H1 (cell line): ENCODE measurements around the gene GRSF1. TPM values are rescaled to one million over a fixed set of nuclear protein-coding genes. Genes with fewer than 3 reads are reported as not detected.
A peak's percentile ranks its signal among the peaks of the same experiment; 100 is the strongest.

Experiments
- CTCF ChIA-PET: fragments of 300-600 bp; sonication (Branson Sonifier 250); formaldehyde crosslinking; loops from one replicate; lab custom pipeline; 2021; ENCODE audit not compliant: partially characterized antibody; lab: Charles Lee
- POLR2A ChIA-PET: fragments of 300-600 bp; sonication (Branson Sonifier 250); formaldehyde crosslinking; loops from one replicate; lab custom pipeline; 2021; ENCODE audit warnings: inconsistent platforms; ENCODE audit not compliant: partially characterized antibody; lab: Charles Lee
- DNase-seq, 2 experiments: peaks; one replicate each; pipeline versions ENCODE4 v3.0.0 to v3.0.0-alpha.2; 2010 to 2022; ENCODE audit warnings: low spot score in 2 of 2, low read depth in 1 of 2, mixed read lengths in 1 of 2
- FAIRE-seq: peaks from 2 replicates; lab custom pipeline; 2011; peaks lifted over from hg19 to GRCh38; lab: Jason Lieb, UNC
- H2AFZ ChIP-seq: 2 replicates; pipeline ENCODE4 v1.8.1; 2012; ENCODE audit warnings: low read length, inconsistent platforms
- H2AK5ac ChIP-seq: 2 replicates; pipeline ENCODE4 v1.6.1; 2013; ENCODE audit warnings: low read depth, low read length
- H2BK120ac ChIP-seq: replicated peaks from 2 replicates; pipeline ENCODE3; 2013; ENCODE audit warnings: low read depth, low read length, inconsistent platforms
- H2BK12ac ChIP-seq: 2 replicates; pipeline ENCODE4 v1.6.1; 2013; ENCODE audit warnings: low read depth, low read length
- H2BK15ac ChIP-seq: 2 replicates; pipeline ENCODE4 v1.6.1; 2013; ENCODE audit warnings: low read length
- H2BK20ac ChIP-seq: 2 replicates; pipeline ENCODE4 v1.6.1; 2013; ENCODE audit warnings: low read length
- H2BK5ac ChIP-seq: 2 replicates; pipeline ENCODE4 v1.6.1; 2013; ENCODE audit warnings: low read depth, low read length
- H3K14ac ChIP-seq: 2 replicates; pipeline ENCODE4 v1.6.1; 2013; ENCODE audit warnings: inconsistent platforms; ENCODE audit not compliant: insufficient read length
- H3K18ac ChIP-seq: 2 replicates; pipeline ENCODE4 v1.6.1; 2013; ENCODE audit warnings: low read length; ENCODE audit errors: extremely low read depth
- H3K23ac ChIP-seq: 2 replicates; pipeline ENCODE4 v1.6.1; 2013; ENCODE audit warnings: inconsistent platforms; ENCODE audit not compliant: insufficient read length
- H3K23me2 ChIP-seq: 2 replicates; pipeline ENCODE4 v1.6.1; 2013; ENCODE audit warnings: low read depth, low read length
- H3K27ac ChIP-seq: 2 replicates; pipeline ENCODE4 v1.6.1; 2011; ENCODE audit warnings: low read depth, low read length, inconsistent platforms
- H3K27me3 ChIP-seq, 4 experiments: replicated peaks in 1 of 4; 1 replicate in 1 of 4; 2 replicates in 3 of 4; pipeline versions ENCODE4 v1.6.1 to v1.8.1; 2011 to 2013; ENCODE audit warnings: low read length in 3 of 4, mild to moderate bottlenecking in 3 of 4, inconsistent platforms in 2 of 4, mixed read lengths in 2 of 4, moderate library complexity in 1 of 4; ENCODE audit not compliant: control insufficient read depth in 3 of 4, insufficient read depth in 3 of 4; ENCODE audit errors: extremely low read depth in 1 of 4
- H3K36me3 ChIP-seq, 4 experiments: 2 replicates each; pipeline versions ENCODE4 v1.6.1 to v1.8.1; 2011 to 2013; ENCODE audit warnings: mild to moderate bottlenecking in 4 of 4, low read length in 3 of 4, moderate library complexity in 2 of 4, control low read depth in 1 of 4, inconsistent platforms in 1 of 4; ENCODE audit not compliant: insufficient read depth in 4 of 4, control insufficient read depth in 2 of 4
- H3K4ac ChIP-seq: replicated peaks from 2 replicates; pipeline ENCODE3; 2013; ENCODE audit warnings: low read length, low read depth, mixed read lengths, inconsistent platforms; ENCODE audit not compliant: insufficient read length
- H3K4me1 ChIP-seq, 4 experiments: replicated peaks in 1 of 4; 1 replicate in 1 of 4; 2 replicates in 3 of 4; pipeline versions ENCODE4 v1.6.1 to v1.8.1; 2011 to 2013; ENCODE audit warnings: low read length in 3 of 4, inconsistent platforms in 2 of 4, mixed read lengths in 1 of 4; ENCODE audit not compliant: insufficient read depth in 4 of 4, control insufficient read depth in 3 of 4
- H3K4me2 ChIP-seq, 2 experiments: 2 replicates each; pipeline versions ENCODE4 v1.6.1 to v1.8.1; 2011 to 2013; ENCODE audit warnings: low read depth in 2 of 2, low read length in 2 of 2, control low read depth in 1 of 2, inconsistent platforms in 1 of 2, mild to moderate bottlenecking in 1 of 2; ENCODE audit not compliant: insufficient read depth in 1 of 2
- H3K4me3 ChIP-seq, 4 experiments: fragments of 200-600, 300-600 bp in 1 of 4; sonication (generic), shearing (Covaris generic), sonication (Bioruptor Twin) in 1 of 4; 2 replicates each; pipeline versions ENCODE4 v1.5.1 to v1.8.1; 2011 to 2016; ENCODE audit warnings: low read length in 4 of 4, low read depth in 3 of 4, control low read depth in 2 of 4, inconsistent platforms in 2 of 4, mild to moderate bottlenecking in 2 of 4, mixed read lengths in 1 of 4, moderate library complexity in 1 of 4; ENCODE audit not compliant: insufficient read depth in 2 of 4; ENCODE audit errors: extremely low read depth in 1 of 4
- H3K56ac ChIP-seq: replicated peaks from 2 replicates; pipeline ENCODE3; 2013; ENCODE audit warnings: low read depth, mild to moderate bottlenecking, mixed read lengths, low read length, inconsistent platforms; ENCODE audit not compliant: insufficient read length
- H3K79me1 ChIP-seq: 2 replicates; pipeline ENCODE4 v1.6.1; 2013; ENCODE audit warnings: low read depth, low read length, control low read depth
- H3K79me2 ChIP-seq, 2 experiments: 2 replicates each; pipeline versions ENCODE4 v1.6.1 to v1.8.1; 2012 to 2013; ENCODE audit warnings: low read length in 2 of 2, mild to moderate bottlenecking in 2 of 2, inconsistent platforms in 1 of 2; ENCODE audit not compliant: insufficient read depth in 2 of 2, control insufficient read depth in 1 of 2
- H3K9ac ChIP-seq, 4 experiments: replicated peaks in 1 of 4; 1 replicate in 1 of 4; 2 replicates in 3 of 4; pipeline versions ENCODE4 v1.6.1 to v1.8.1; 2011 to 2013; ENCODE audit warnings: low read depth in 3 of 4, low read length in 3 of 4, control low read depth in 2 of 4, mild to moderate bottlenecking in 2 of 4, moderate library complexity in 2 of 4, inconsistent platforms in 1 of 4; ENCODE audit errors: extremely low read depth in 1 of 4
- H3K9me3 ChIP-seq, 2 experiments: 2 replicates each; pipeline versions ENCODE4 v1.6.1 to v1.8.1; 2012 to 2013; ENCODE audit warnings: mild to moderate bottlenecking in 2 of 2, moderate library complexity in 2 of 2, control low read depth in 1 of 2, inconsistent platforms in 1 of 2, low read depth in 1 of 2, low read length in 1 of 2, mixed read lengths in 1 of 2; ENCODE audit not compliant: insufficient read depth in 2 of 2
- H4K20me1 ChIP-seq, 2 experiments: replicated peaks in 1 of 2; 2 replicates each; pipeline versions ENCODE3 to v1.8.1; 2011 to 2013; ENCODE audit warnings: inconsistent platforms in 2 of 2, low read length in 2 of 2, mild to moderate bottlenecking in 1 of 2; ENCODE audit not compliant: insufficient read depth in 2 of 2, control insufficient read depth in 1 of 2
- H4K5ac ChIP-seq: 2 replicates; pipeline ENCODE4 v1.6.1; 2013; ENCODE audit warnings: low read length, low read depth, mixed read lengths, inconsistent platforms; ENCODE audit not compliant: insufficient read length
- H4K8ac ChIP-seq: 2 replicates; pipeline ENCODE4 v1.8.0; 2013; ENCODE audit warnings: mild to moderate bottlenecking, moderate library complexity, low read length, inconsistent platforms; ENCODE audit not compliant: insufficient read depth; ENCODE audit errors: extremely low read depth
- H4K91ac ChIP-seq: replicated peaks from 2 replicates; pipeline ENCODE3; 2013; ENCODE audit warnings: low read length, mixed read lengths, inconsistent platforms; ENCODE audit not compliant: insufficient read length
- ASH2L ChIP-seq: fragments of 200-600, 300-600 bp; sonication (generic); IDR thresholded peaks from one replicate; pipeline ENCODE4 v1.7.1; 2017; ENCODE audit warnings: low read length
- CTBP2 ChIP-seq: IDR thresholded peaks from 2 replicates; pipeline ENCODE4 v1.7.0; 2011; ENCODE audit warnings: borderline replicate concordance, mild to moderate bottlenecking, moderate library complexity, mixed read lengths, low read length; ENCODE audit not compliant: insufficient read depth, insufficient read length
- FOSL1 ChIP-seq: IDR thresholded peaks from 2 replicates; pipeline ENCODE4 v1.6.1; 2011; ENCODE audit warnings: mild to moderate bottlenecking, low read depth, low read length, moderate library complexity; ENCODE audit not compliant: insufficient read depth
- NRF1 ChIP-seq: IDR thresholded peaks from 2 replicates; pipeline ENCODE4 v1.6.1; 2011; ENCODE audit warnings: mild to moderate bottlenecking, low read depth, low read length, improper control_type of control experiment
- PHF8 ChIP-seq: fragments of 200-600 bp; sonication (generic); conservative IDR thresholded peaks from 2 replicates; pipeline ENCODE4 v1.7.1; 2012; ENCODE audit warnings: low read depth, mild to moderate bottlenecking, inconsistent platforms, low read length, moderate library complexity
- POLR2A ChIP-seq, 2 experiments: IDR thresholded peaks; 1 replicate in 1 of 2; 2 replicates in 1 of 2; pipeline ENCODE4 v1.6.1; 2011; ENCODE audit warnings: low read depth in 2 of 2, low read length in 2 of 2, mild to moderate bottlenecking in 2 of 2; ENCODE audit errors: control extremely low read depth in 1 of 2
- POLR2AphosphoS5 ChIP-seq: IDR thresholded peaks from 2 replicates; pipeline ENCODE4 v1.6.1; 2011; ENCODE audit warnings: low read depth, low read length
- SAP30 ChIP-seq: fragments of 300-600 bp; sonication (generic); IDR thresholded peaks from 2 replicates; pipeline ENCODE4 v1.7.1; 2012; ENCODE audit warnings: low read length, moderate library complexity, mild to moderate bottlenecking, inconsistent platforms; ENCODE audit not compliant: insufficient read depth, insufficient replicate concordance
- SIRT6 ChIP-seq: IDR thresholded peaks from one replicate; pipeline ENCODE4 v1.7.1; 2012; ENCODE audit warnings: low read length, inconsistent platforms
- TAF1 ChIP-seq: IDR thresholded peaks from 2 replicates; pipeline ENCODE4 v1.6.1; 2011; ENCODE audit warnings: mild to moderate bottlenecking, low read depth, low read length
- WGBS, 2 experiments: shearing (Covaris generic) in 1 of 2; methylation state at CpG; one replicate each; pipeline versions ENCODE4 v1.1.6 to v1.1.7; 2013 to 2015; ENCODE audit warnings: low lambda C conversion rate in 2 of 2, mixed read lengths in 2 of 2, inconsistent platforms in 1 of 2, low coverage in 1 of 2, missing lambda C conversion rate in 1 of 2; ENCODE audit not compliant: insufficient replicate concordance in 2 of 2, insufficient coverage in 1 of 2, insufficient read length in 1 of 2; ENCODE audit errors: extremely low coverage in 1 of 2, missing lambda C conversion rate in 1 of 2; 5-methylcytosine and 5-hydroxymethylcytosine counted together
- polyA plus RNA-seq, 7 experiments: library from polyadenylated mRNA; depleted of rRNA in 3 of 7; stranded (reverse) in 5 of 7; unstranded in 2 of 7; fragments of >200 nt in 5 of 7; fragments of 200-250 nt in 2 of 7; gene quantifications; 1 replicate in 5 of 7; 2 replicates in 1 of 7; 4 replicates in 1 of 7; pipeline versions ENCODE4 v1.2.1 to v1.2.3, GENCODE V29; 2011 to 2013; ENCODE audit warnings: missing spikeins in 2 of 7, mixed read lengths in 2 of 7
- total RNA-seq: library from RNA; stranded (reverse); fragmentation: NEBNext Ultra II Directional; extraction: Animal tissue kit (Norgen Biotek cat#: 25700); gene quantifications from 2 replicates; pipeline ENCODE4 v1.2.1, GENCODE V29; 2021

GRSF1 gene
- total and polyA plus RNA-seq, 2 of the 8 experiments (the other 6 are each of a cell fraction or from before 2014, with no cell fraction given), result 44.3 to 112 TPM

DNA sequence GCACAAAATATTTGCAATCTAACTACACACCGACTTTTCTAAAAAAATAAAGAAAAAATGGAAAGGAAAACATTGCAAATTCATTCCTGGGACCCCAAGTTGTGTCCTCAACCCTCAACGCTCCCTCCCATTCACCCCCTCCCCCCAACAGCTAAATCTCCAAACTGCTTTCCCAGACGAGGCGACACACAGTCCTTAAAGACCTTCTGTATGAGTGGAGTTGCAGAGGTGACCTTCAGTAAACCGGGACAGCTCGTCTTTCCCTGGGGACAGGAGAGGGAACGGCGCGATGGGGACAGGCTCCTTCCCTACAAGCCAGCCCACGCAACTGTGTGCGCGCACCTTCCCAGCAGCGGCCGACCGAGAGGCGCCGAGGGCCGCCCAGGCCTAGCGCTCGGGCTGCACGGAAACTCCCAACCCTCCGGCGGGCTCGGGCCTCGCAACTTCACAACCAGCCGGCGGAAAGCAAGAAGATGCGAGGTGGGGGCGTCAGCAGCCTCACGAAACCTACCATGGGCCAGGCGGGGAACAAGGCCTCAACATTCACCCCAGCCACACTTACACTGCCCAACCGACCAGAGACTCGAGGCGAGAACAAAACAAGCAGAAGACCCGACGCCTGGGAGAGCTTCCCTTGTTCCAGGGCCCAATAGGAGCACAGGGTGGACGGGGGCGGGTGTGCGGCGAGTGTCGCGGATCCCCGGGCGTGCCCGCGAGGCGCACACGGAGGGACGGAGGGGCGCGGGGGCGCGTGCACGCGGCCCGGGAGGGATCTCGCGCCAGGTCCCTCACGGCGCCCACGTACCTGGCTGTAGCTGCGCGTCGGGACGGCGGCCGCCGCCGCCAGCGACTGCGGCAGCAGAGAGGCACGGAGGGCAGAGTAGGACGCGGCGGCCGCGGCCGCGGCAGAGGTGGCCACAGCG, 763 bp downstream of the GRSF1 start:
- WGBS, 2 experiments, result 2% methylated on average over 65 of the region's 80 CpGs; no CpG with 5 or more reads in 1 of the 2 experiments
- no peak overlapping the region for H2BK15ac ChIP-seq
- peak overlapping the region; percentile 80 to 98 (median 90) for H3K9ac ChIP-seq
- H3K56ac ChIP-seq, result peak overlapping the region; percentile 69
- no peak overlapping the region; the same call in 1 of the 2 replicates for H2AK5ac ChIP-seq
- no peak for FAIRE-seq
- H3K27me3 ChIP-seq, result no peaks in the 10 kb centered on the region
- H3K36me3 ChIP-seq, result peaks cover 4 to 20% (median 8%) of the 10 kb centered on the region in 4 experiments; a peak in 4 of 8 replicates
- H2AFZ ChIP-seq, result no peak overlapping the region
- H3K14ac ChIP-seq, result no peak overlapping the region
- H3K23ac ChIP-seq, result no peak overlapping the region
- CTCF ChIA-PET, result interaction anchor here (0.5 to 2.3 kb wide), 6 partner anchors 12 to 390 kb away, joined by 3 to 5 read pairs (median 4); no protein-coding TSS in a partner anchor
- peak overlapping the region; percentile 79 to 82 for H3K4me2 ChIP-seq
- H4K20me1 ChIP-seq, result peaks cover 2 to 9% of the 10 kb centered on the region in 2 experiments
- peaks cover 26 to 48% of the 10 kb centered on the region in 2 experiments for H3K79me2 ChIP-seq
- H3K9me3 ChIP-seq, result no peaks in the 10 kb centered on the region
- peak overlapping the region; percentile 95 for H3K18ac ChIP-seq
- peaks cover 2 to 8% (median 5%) of the 10 kb centered on the region in 4 experiments; a peak in 5 of 7 replicates for H3K4me1 ChIP-seq
- POLR2A ChIA-PET, result interaction anchor here (0.6 to 3.3 kb wide), 16 partner anchors 8 to 171 kb away, joined by 3 to 17 read pairs (median 4); partner anchors contain the start of genes DCK and MOB1B
- peak overlapping the region; percentile 94 for H3K27ac ChIP-seq
- H4K5ac ChIP-seq, result peak overlapping the region; percentile 23
- H2BK20ac ChIP-seq, result no peak overlapping the region
- H3K79me1 ChIP-seq, result no peaks in the 10 kb centered on the region; the same call in 1 of the 2 replicates
- H3K23me2 ChIP-seq, result no peaks in the 10 kb centered on the region
- H2BK120ac ChIP-seq, result no peak overlapping the region
- peak overlapping the region; percentile 96 for H4K8ac ChIP-seq
- H4K91ac ChIP-seq, result peak overlapping the region; percentile 59
- peak overlapping the region; percentile 27 for H3K4ac ChIP-seq
- H2BK5ac ChIP-seq, result peak overlapping the region; percentile 84
- peak overlapping the region; percentile 90 to 97 (median 92) for H3K4me3 ChIP-seq
- 0 out of 2 replicates have a peak overlapping the region, but pooled peaks have one; percentile 11 for H2BK12ac ChIP-seq
- peak in 1 of 2 experiments; percentile 67 for DNase-seq
- TF ChIP-seq TAF1, result peak; percentile 58; the same call in 1 of the 2 replicates
- TF ChIP-seq CTBP2, result no peak
- peak; percentile 19; the same call in 1 of the 2 replicates for TF ChIP-seq POLR2AphosphoS5
- peak; percentile 76 for TF ChIP-seq ASH2L
- TF ChIP-seq SAP30, result no peak
- TF ChIP-seq PHF8, result no peak; the same call in 1 of the 2 replicates
- TF ChIP-seq POLR2A (IDR thresholded peaks at IDR 0.05; ENCODE audit: control extremely low read depth in 1 of 2, low read depth in 2 of 2, low read length in 2 of 2), result peak in 1 of 2 experiments; percentile 15; a peak in 2 of 3 replicates
- no peak for TF ChIP-seq NRF1
- no peak for TF ChIP-seq SIRT6
- TF ChIP-seq FOSL1, result no peak
